ENCODE data around the gene HOXA11. TPM values are rescaled to one million over a fixed set of nuclear protein-coding genes. Genes with fewer than 3 reads are reported as not detected.
A peak's percentile ranks its signal among the peaks of the same experiment; 100 is the strongest.

The HOXA11 gene
- total RNA-seq, 3 donors from 2014 or later (not counting 1 experiment from before 2014, with no cell fraction given) = not detected

GRCh38 chr7:27154901-27155815 is 29.9 kb downstream of the HOXA11 start:
- Mint-ChIP-seq H3K27ac (peak overlapping the region in 1 of 2 donors; percentile 64), H3K27me3 (ENCODE audit: low read depth in 2 of 2) (peaks cover 80 to 91% of the 10 kb centered on the region in 2 donors), H3K9me3 (no peaks in the 10 kb centered on the region), H3K4me1 (peaks cover 47 to 66% of the 10 kb centered on the region in 2 donors), H3K36me3 (no peaks in the 10 kb centered on the region), H3K4me3 (peak overlapping the region; percentile 83)
- ATAC-seq (no peak), DNase-seq (peak in 1 of 2 donors; percentile 56)
- Histone ChIP-seq H3K9me3 (ENCODE audit: control insufficient read depth, insufficient read depth, low read length) (no peaks in the 10 kb centered on the region), H3K27ac (ENCODE audit: low read length) (no peak overlapping the region), H3K4me1 (ENCODE audit: control insufficient read depth, insufficient read depth, low read length) (peaks cover 70% of the 10 kb centered on the region), H3K36me3 (ENCODE audit: control insufficient read depth, insufficient read depth, low read length) (no peaks in the 10 kb centered on the region), H3K4me3 (ENCODE audit: low read length) (no peak overlapping the region), H3K27me3 (ENCODE audit: control insufficient read depth, insufficient read depth, low read length) (peaks cover 86% of the 10 kb centered on the region)
- intact Hi-C loops (cut with micrococcal nuclease) = loop anchor here (5.0 kb wide), 2 partner anchors 32 to 58 kb away; partner anchors contain the start of genes HOXA1 and HOXA11
- 8% methylated on average over 47 of the region's 48 CpGs for WGBS (ENCODE audit: insufficient coverage)
- TF ChIP-seq, protein P1, sequence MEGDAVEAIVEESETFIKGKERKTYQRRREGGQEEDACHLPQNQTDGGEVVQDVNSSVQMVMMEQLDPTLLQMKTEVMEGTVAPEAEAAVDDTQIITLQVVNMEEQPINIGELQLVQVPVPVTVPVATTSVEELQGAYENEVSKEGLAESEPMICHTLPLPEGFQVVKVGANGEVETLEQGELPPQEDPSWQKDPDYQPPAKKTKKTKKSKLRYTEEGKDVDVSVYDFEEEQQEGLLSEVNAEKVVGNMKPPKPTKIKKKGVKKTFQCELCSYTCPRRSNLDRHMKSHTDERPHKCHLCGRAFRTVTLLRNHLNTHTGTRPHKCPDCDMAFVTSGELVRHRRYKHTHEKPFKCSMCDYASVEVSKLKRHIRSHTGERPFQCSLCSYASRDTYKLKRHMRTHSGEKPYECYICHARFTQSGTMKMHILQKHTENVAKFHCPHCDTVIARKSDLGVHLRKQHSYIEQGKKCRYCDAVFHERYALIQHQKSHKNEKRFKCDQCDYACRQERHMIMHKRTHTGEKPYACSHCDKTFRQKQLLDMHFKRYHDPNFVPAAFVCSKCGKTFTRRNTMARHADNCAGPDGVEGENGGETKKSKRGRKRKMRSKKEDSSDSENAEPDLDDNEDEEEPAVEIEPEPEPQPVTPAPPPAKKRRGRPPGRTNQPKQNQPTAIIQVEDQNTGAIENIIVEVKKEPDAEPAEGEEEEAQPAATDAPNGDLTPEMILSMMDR (IDR thresholded peaks at IDR 0.05) = no peak

GRCh38 chr7:27154369-27154768 is 30.7 kb downstream of the HOXA11 start:
- Mint-ChIP-seq H3K4me3 (peak overlapping the region; percentile 83), H3K27me3 (ENCODE audit: low read depth in 2 of 2) (peaks cover 74 to 86% of the 10 kb centered on the region in 2 donors), H3K4me1 (peaks cover 40 to 60% of the 10 kb centered on the region in 2 donors), H3K9me3 (no peaks in the 10 kb centered on the region), H3K27ac (peak overlapping the region in 1 of 2 donors; percentile 61), H3K36me3 (no peaks in the 10 kb centered on the region)
- TF ChIP-seq, protein P1 (IDR thresholded peaks at IDR 0.05) = no peak
- Histone ChIP-seq H3K27ac (ENCODE audit: low read length) (no peak overlapping the region), H3K4me3 (ENCODE audit: low read length) (no peak overlapping the region), H3K36me3 (ENCODE audit: control insufficient read depth, insufficient read depth, low read length) (no peaks in the 10 kb centered on the region), H3K4me1 (ENCODE audit: control insufficient read depth, insufficient read depth, low read length) (peaks cover 69% of the 10 kb centered on the region), H3K9me3 (ENCODE audit: control insufficient read depth, insufficient read depth, low read length) (no peaks in the 10 kb centered on the region), H3K27me3 (ENCODE audit: control insufficient read depth, insufficient read depth, low read length) (peaks cover 83% of the 10 kb centered on the region)
- DNase-seq (no peak), ATAC-seq (no peak)
- intact Hi-C loops (cut with micrococcal nuclease) = loop anchor here (5.0 kb wide), 2 partner anchors 33 to 57 kb away; partner anchors contain the start of genes HOXA1 and HOXA11
- WGBS (ENCODE audit: insufficient coverage) = 81% methylated on average over 10 of the region's 10 CpGs

DNA sequence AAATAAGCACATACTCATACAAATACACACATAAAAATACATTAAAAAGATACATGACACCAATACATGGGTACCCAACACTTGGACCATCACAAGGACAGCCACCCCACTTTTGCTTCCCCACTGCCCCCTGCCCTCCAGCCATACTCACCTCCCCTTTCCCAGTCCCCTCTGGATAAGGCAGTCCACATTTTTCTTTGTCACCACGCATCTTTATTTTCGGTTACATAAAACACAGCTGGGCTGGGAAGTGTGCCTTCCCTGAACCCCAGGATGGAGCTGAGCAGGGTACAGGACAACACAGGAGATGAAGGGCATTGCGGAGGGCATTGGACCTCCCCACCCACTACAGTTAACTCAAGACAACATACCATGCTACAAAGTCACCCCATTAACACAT is 31.5 kb downstream of the HOXA11 start:
- Mint-ChIP-seq H3K4me1 (peaks cover 40 to 55% of the 10 kb centered on the region in 2 donors), H3K9me3 (no peaks in the 10 kb centered on the region), H3K36me3 (no peaks in the 10 kb centered on the region), H3K27me3 (ENCODE audit: low read depth in 2 of 2) (peaks cover 70 to 78% of the 10 kb centered on the region in 2 donors), H3K27ac (no peak overlapping the region), H3K4me3 (no peak overlapping the region)
- H3K9me3 ChIP-seq (ENCODE audit: control insufficient read depth, insufficient read depth, low read length) = no peaks in the 10 kb centered on the region
- DNase-seq = no peak
- H3K27ac ChIP-seq (ENCODE audit: low read length) = no peak overlapping the region
- H3K27me3 ChIP-seq (ENCODE audit: control insufficient read depth, insufficient read depth, low read length) = peaks cover 83% of the 10 kb centered on the region
- no peak overlapping the region for H3K4me3 ChIP-seq (ENCODE audit: low read length)
- WGBS (ENCODE audit: insufficient coverage) = 96% methylated on average over 3 of the region's 3 CpGs
- intact Hi-C loops (cut with micrococcal nuclease) = loop anchor here (5.0 kb wide), 2 partner anchors 34 to 56 kb away; partner anchors contain the start of genes HOXA1 and HOXA11
- ATAC-seq = no peak
- TF ChIP-seq, protein P1 (IDR thresholded peaks at IDR 0.05) = no peak
- H3K36me3 ChIP-seq (ENCODE audit: control insufficient read depth, insufficient read depth, low read length) = no peaks in the 10 kb centered on the region
- peaks cover 73% of the 10 kb centered on the region for H3K4me1 ChIP-seq (ENCODE audit: control insufficient read depth, insufficient read depth, low read length)

Measured in natural killer cell (primary cell).